Gastroesophageal sphincter (tissue), 3 donors: Measurements from ENCODE around the gene SAMD4A.

Experiments
- POLR2A ChIP-seq, 2 donors: fragments of 450-650 bp; IDR thresholded peaks; one replicate each; pipeline ENCODE4 v1.6.1; 2017; ENCODE audit warnings: antibody characterized with exemption in 2 of 2, mild to moderate bottlenecking in 2 of 2, moderate library complexity in 1 of 2
- TF ChIP-seq, protein P1 (sequence below), 4 experiments: fragments of 200-600 bp in 2 of 4; fragments of 450-650 bp in 2 of 4; sonication (generic) in 1 of 4; IDR thresholded peaks; one replicate each; pipeline ENCODE4 v1.5.1; 2017 to 2019; ENCODE audit warnings: antibody characterized with exemption in 4 of 4, mild to moderate bottlenecking in 2 of 4, moderate library complexity in 2 of 4

DNA sequence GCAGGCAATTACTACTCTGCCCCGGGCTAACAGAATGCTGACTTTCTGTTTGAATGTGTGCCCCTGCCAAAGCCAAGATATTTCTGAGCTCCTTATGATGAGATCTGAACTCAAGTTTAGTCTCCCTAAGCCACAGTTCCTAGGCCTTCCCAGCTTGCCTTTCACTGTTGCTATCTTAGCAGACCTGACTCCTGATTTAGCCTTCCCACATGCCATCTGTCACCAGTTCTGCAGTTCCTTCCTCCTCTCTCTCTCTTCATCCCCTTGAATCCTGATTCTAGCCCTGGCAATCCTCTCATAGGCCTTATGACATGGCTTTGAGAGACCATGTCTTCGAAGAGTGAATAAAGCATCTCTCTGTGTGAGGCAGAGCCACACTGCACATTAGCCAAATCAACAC lies 12.5 kb upstream of the SAMD4A start:
- TF ChIP-seq, protein P1, sequence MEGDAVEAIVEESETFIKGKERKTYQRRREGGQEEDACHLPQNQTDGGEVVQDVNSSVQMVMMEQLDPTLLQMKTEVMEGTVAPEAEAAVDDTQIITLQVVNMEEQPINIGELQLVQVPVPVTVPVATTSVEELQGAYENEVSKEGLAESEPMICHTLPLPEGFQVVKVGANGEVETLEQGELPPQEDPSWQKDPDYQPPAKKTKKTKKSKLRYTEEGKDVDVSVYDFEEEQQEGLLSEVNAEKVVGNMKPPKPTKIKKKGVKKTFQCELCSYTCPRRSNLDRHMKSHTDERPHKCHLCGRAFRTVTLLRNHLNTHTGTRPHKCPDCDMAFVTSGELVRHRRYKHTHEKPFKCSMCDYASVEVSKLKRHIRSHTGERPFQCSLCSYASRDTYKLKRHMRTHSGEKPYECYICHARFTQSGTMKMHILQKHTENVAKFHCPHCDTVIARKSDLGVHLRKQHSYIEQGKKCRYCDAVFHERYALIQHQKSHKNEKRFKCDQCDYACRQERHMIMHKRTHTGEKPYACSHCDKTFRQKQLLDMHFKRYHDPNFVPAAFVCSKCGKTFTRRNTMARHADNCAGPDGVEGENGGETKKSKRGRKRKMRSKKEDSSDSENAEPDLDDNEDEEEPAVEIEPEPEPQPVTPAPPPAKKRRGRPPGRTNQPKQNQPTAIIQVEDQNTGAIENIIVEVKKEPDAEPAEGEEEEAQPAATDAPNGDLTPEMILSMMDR (IDR thresholded peaks at IDR 0.05), result no peak
- TF ChIP-seq POLR2A (IDR thresholded peaks at IDR 0.05), result no peak
